DOHH2 (cell line): ENCODE measurements around the gene MOGAT2.

Experiments used
- H3F3A ChIP-seq: fragments of 200-600 bp; sonication (generic), shearing (Covaris generic); 2 replicates; pipeline ENCODE4 v1.6.0; 2016; ENCODE audit warnings: antibody characterized with exemption, mild to moderate bottlenecking; ENCODE audit not compliant: control insufficient read depth, insufficient read depth
- H3K27ac ChIP-seq: fragments of 200-600 bp; sonication (generic); 2 replicates; pipeline ENCODE4 v1.5.1; 2014; ENCODE audit warnings: low read depth, mild to moderate bottlenecking, low read length, moderate library complexity
- H3K27me3 ChIP-seq: fragments of 200-600 bp; sonication (generic); 2 replicates; pipeline ENCODE4 v1.6.1; 2014; ENCODE audit warnings: mild to moderate bottlenecking, low read length, mixed read lengths; ENCODE audit not compliant: control insufficient read depth
- H3K36me3 ChIP-seq: fragments of 200-600 bp; sonication (generic); 2 replicates; pipeline ENCODE4 v1.6.1; 2014; ENCODE audit warnings: mild to moderate bottlenecking, low read length, moderate library complexity, mixed read lengths; ENCODE audit not compliant: control insufficient read depth
- H3K4me1 ChIP-seq: fragments of 200-600 bp; sonication (generic); 2 replicates; pipeline ENCODE4 v1.6.1; 2014; ENCODE audit warnings: mild to moderate bottlenecking, low read length, mixed read lengths; ENCODE audit not compliant: control insufficient read depth
- H3K4me2 ChIP-seq: fragments of 200-600 bp; sonication (generic); 2 replicates; pipeline ENCODE4 v1.6.0; 2014; ENCODE audit warnings: mild to moderate bottlenecking, low read length, moderate library complexity
- H3K4me3 ChIP-seq: fragments of 200-600 bp; sonication (generic); 2 replicates; pipeline ENCODE4 v1.5.1; 2014; ENCODE audit warnings: mild to moderate bottlenecking, low read length, mixed read lengths
- H3K79me2 ChIP-seq: fragments of 200-600 bp; sonication (generic); 2 replicates; pipeline ENCODE4 v1.6.1; 2014; ENCODE audit warnings: mild to moderate bottlenecking, low read length, mixed read lengths; ENCODE audit not compliant: control insufficient read depth
- H3K9me2 ChIP-seq: fragments of 200-600 bp; sonication (generic); replicated peaks from 2 replicates; pipeline ENCODE4 v1.6.1; 2014; ENCODE audit warnings: mild to moderate bottlenecking, low read length, mixed read lengths; ENCODE audit not compliant: control insufficient read depth
- H3K9me3 ChIP-seq: fragments of 200-600 bp; sonication (generic); 2 replicates; pipeline ENCODE4 v1.6.1; 2014; ENCODE audit warnings: antibody characterized with exemption, low read length, mixed read lengths; ENCODE audit not compliant: control insufficient read depth, insufficient read depth
- H4K20me1 ChIP-seq: fragments of 200-600 bp; sonication (generic); 2 replicates; pipeline ENCODE4 v1.6.0; 2014; ENCODE audit warnings: low read depth, mild to moderate bottlenecking, antibody characterized with exemption, low read length, moderate library complexity; ENCODE audit not compliant: control insufficient read depth, insufficient read depth
- EZH2phosphoT487 ChIP-seq: fragments of 200-600 bp; sonication (generic); IDR thresholded peaks from 2 replicates; pipeline ENCODE4 v1.6.1; 2017; ENCODE audit warnings: borderline replicate concordance, mild to moderate bottlenecking, antibody characterized with exemption, low read length, moderate library complexity, mixed read lengths
- TF ChIP-seq, protein P1 (sequence below): fragments of 200-600 bp; sonication (generic); IDR thresholded peaks from one replicate; pipeline ENCODE4 v1.5.1; 2014; ENCODE audit warnings: antibody characterized with exemption, mild to moderate bottlenecking, low read depth, low read length; ENCODE audit not compliant: poor library complexity, severe bottlenecking

Gene MOGAT2

DNA sequence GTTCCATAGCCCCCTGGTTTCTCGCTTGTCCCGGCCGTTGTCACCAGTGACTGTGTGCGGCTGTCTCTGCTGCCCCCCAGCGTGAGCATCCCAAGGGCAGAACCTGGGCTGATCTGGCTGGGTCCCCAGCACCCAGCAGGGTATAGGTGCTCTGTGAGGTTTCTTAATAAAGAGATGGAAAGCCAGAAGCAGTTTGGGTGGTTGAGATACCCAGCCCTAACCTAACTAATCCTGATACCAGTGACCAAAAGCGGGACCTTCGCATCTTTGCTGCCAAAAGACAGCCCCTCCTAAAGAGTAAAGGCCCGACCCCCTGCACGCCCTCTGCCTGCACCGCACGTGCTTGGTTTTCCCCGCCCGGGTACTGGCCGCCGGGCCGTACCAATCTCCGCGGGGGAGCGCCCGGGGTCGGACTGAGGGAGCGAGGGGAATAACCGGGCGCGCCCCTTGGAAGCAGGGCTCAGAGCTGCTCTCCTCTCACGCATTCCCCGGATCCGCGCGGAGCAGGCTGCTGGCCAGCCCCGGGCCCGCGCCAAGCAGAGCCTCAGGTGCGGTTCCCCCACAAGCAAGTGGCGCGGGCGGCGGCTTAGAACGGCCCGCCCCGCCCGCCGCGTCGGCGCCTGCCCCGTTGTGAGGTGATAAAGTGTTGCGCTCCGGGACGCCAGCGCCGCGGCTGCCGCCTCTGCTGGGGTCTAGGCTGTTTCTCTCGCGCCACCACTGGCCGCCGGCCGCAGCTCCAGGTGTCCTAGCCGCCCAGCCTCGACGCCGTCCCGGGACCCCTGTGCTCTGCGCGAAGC, 50.7 kb downstream of the MOGAT2 start, which contains the start of gene DGAT2:
TSS of gene DGAT2 (plus strand) at position 667 of the 797 bp plus-strand sequence. CDS start 214 bp downstream, outside the sequence.
- Histone ChIP-seq H3K36me3 (no peaks in the 10 kb centered on the region), H3K79me2 (no peaks in the 10 kb centered on the region), H4K20me1 (no peaks in the 10 kb centered on the region), H3K27ac (peak within 1 kb of the TSS; percentile 31; the same call in 1 of the 2 replicates), H3K4me1 (peaks cover 42% of the 10 kb centered on the region), H3K4me2 (peak within 1 kb of the TSS; percentile 92), H3K4me3 (peak within 1 kb of the TSS; percentile 74), H3F3A (no peaks in the 10 kb centered on the region), H3K9me3 (no peaks in the 10 kb centered on the region), H3K27me3 (peaks cover 26% of the 10 kb centered on the region), H3K9me2 (no peaks in the 10 kb centered on the region)
- TF ChIP-seq, protein P1, sequence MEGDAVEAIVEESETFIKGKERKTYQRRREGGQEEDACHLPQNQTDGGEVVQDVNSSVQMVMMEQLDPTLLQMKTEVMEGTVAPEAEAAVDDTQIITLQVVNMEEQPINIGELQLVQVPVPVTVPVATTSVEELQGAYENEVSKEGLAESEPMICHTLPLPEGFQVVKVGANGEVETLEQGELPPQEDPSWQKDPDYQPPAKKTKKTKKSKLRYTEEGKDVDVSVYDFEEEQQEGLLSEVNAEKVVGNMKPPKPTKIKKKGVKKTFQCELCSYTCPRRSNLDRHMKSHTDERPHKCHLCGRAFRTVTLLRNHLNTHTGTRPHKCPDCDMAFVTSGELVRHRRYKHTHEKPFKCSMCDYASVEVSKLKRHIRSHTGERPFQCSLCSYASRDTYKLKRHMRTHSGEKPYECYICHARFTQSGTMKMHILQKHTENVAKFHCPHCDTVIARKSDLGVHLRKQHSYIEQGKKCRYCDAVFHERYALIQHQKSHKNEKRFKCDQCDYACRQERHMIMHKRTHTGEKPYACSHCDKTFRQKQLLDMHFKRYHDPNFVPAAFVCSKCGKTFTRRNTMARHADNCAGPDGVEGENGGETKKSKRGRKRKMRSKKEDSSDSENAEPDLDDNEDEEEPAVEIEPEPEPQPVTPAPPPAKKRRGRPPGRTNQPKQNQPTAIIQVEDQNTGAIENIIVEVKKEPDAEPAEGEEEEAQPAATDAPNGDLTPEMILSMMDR: peak; percentile 59
- no peak for TF ChIP-seq EZH2phosphoT487

DNA sequence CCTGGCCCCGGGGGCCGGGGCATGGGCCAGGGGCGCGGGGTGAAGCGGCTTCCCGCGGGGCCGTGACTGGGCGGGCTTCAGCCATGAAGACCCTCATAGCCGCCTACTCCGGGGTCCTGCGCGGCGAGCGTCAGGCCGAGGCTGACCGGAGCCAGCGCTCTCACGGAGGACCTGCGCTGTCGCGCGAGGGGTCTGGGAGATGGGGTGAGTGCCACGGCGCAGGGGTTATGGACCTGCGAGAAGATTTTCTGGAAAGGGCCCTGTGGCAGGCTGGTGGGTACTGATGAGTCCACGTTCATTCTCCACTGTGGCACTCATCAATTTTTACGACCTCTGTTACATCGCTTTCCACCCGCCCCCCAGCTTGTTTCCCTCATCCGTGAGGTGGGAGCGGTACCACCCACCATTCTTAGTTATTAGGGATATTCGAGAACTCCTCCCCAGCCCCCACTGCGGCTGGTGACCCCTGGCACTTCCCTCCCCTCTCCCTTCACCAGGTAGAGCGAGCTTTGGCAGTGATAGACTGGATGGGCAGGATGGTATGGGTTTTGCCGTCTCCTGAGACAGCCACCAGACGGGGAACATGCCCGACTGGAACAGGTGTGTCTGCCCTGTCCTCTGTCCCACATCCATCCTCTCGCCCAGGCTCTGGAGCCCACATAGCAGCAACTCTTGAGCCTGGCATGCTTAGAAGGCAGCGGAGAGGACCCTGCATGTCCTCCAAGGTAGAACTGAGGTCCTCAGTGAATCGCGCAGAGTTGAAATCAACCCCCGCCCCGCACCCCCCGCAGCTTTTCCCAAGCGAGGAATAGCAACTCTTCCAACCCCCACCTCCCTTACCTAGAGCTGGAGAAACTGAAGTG, 51.5 kb downstream of the MOGAT2 start:
- peaks cover 26% of the 10 kb centered on the region for H3K27me3 ChIP-seq

DNA sequence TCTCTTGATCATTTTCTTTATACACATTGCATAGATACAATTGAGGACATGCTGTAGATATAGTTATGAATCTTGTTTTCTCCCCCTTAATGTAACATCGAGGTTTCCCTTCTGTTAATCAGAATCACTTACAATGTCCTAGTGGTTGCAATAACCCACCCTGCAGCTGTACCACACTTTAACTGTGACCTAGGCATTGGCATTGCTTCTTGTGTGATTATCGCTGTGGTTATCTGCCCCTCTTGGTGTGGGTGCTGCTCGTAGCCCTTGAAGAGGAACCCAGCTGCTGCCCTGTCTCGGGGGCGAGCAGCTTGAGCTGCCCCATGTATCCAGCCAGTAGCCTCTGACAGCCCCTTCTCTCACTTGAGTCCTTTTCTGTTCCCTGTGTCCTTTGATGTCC, 52.5 kb downstream of the MOGAT2 start:
- Histone ChIP-seq H3F3A (no peaks in the 10 kb centered on the region), H4K20me1 (no peaks in the 10 kb centered on the region), H3K79me2 (no peaks in the 10 kb centered on the region), H3K9me2 (no peaks in the 10 kb centered on the region), H3K4me1 (peaks cover 54% of the 10 kb centered on the region), H3K27ac (no peak overlapping the region), H3K36me3 (no peaks in the 10 kb centered on the region), H3K27me3 (peaks cover 26% of the 10 kb centered on the region), H3K9me3 (no peaks in the 10 kb centered on the region), H3K4me3 (no peak overlapping the region), H3K4me2 (no peak overlapping the region)
- TF ChIP-seq, protein P1: no peak
- TF ChIP-seq EZH2phosphoT487: no peak

More for the DNA sequence above, 51.5 kb downstream of the MOGAT2 start:
- no peaks in the 10 kb centered on the region for H3K9me2 ChIP-seq
- TF ChIP-seq EZH2phosphoT487: no peak
- TF ChIP-seq, protein P1: peak; percentile 36
- H3K36me3 ChIP-seq: no peaks in the 10 kb centered on the region
- H3K4me2 ChIP-seq: peak overlapping the region; percentile 92
- peak overlapping the region; percentile 74 for H3K4me3 ChIP-seq
- H4K20me1 ChIP-seq: no peaks in the 10 kb centered on the region
- no peaks in the 10 kb centered on the region for H3K79me2 ChIP-seq
- H3F3A ChIP-seq: no peaks in the 10 kb centered on the region
- no peak overlapping the region for H3K27ac ChIP-seq
- H3K4me1 ChIP-seq: peaks cover 50% of the 10 kb centered on the region
- H3K9me3 ChIP-seq: no peaks in the 10 kb centered on the region
